RWPE2 (cell line): ENCODE measurements around the gene RAB7A.
A peak's percentile ranks its signal among the peaks of the same experiment; 100 is the strongest.

Experiments used
- ATAC-seq: fragments of 200-7000 bp; cut with Tn5 transposase; 3 replicates; pipeline ENCODE4 v1.9.1; 2021; ENCODE audit warnings: low read depth
- DNase-seq: peaks from one replicate; pipeline ENCODE4 v3.0.0-alpha.2; 2020; ENCODE audit warnings: low spot score
- H3K27ac ChIP-seq: fragments of 450-650 bp; 2 replicates; pipeline ENCODE4 v1.5.1; 2017; ENCODE audit warnings: mild to moderate bottlenecking; ENCODE audit not compliant: poor library complexity, severe bottlenecking
- H3K27me3 ChIP-seq: fragments of 250-450 bp; sonication (Bioruptor Pico); 2 replicates; pipeline ENCODE4 v1.5.1; 2021; ENCODE audit warnings: mild to moderate bottlenecking, moderate library complexity; ENCODE audit not compliant: insufficient read depth, poor library complexity, severe bottlenecking
- H3K36me3 ChIP-seq: fragments of 250-450 bp; sonication (Bioruptor Pico); 2 replicates; pipeline ENCODE4 v1.5.1; 2020; ENCODE audit warnings: low read depth, mild to moderate bottlenecking, moderate library complexity
- H3K4me1 ChIP-seq: fragments of 250-450 bp; sonication (Bioruptor Pico); 2 replicates; pipeline ENCODE4 v1.5.1; 2021; ENCODE audit warnings: mild to moderate bottlenecking, moderate library complexity; ENCODE audit not compliant: insufficient read depth, poor library complexity, severe bottlenecking
- H3K4me3 ChIP-seq: fragments of 250-450 bp; sonication (Bioruptor Pico); 2 replicates; pipeline ENCODE4 v1.5.1; 2021; ENCODE audit warnings: mild to moderate bottlenecking, moderate library complexity; ENCODE audit not compliant: severe bottlenecking
- H3K9me3 ChIP-seq: fragments of 250-450 bp; sonication (Bioruptor Pico); 2 replicates; pipeline ENCODE4 v1.5.1; 2021; ENCODE audit warnings: mild to moderate bottlenecking, moderate library complexity; ENCODE audit not compliant: severe bottlenecking
- CTCF ChIP-seq: fragments of 450-650 bp; IDR thresholded peaks from one replicate; pipeline ENCODE4 v1.5.1; 2017; ENCODE audit warnings: mild to moderate bottlenecking, moderate library complexity; ENCODE audit not compliant: poor library complexity, severe bottlenecking

RAB7A gene

DNA sequence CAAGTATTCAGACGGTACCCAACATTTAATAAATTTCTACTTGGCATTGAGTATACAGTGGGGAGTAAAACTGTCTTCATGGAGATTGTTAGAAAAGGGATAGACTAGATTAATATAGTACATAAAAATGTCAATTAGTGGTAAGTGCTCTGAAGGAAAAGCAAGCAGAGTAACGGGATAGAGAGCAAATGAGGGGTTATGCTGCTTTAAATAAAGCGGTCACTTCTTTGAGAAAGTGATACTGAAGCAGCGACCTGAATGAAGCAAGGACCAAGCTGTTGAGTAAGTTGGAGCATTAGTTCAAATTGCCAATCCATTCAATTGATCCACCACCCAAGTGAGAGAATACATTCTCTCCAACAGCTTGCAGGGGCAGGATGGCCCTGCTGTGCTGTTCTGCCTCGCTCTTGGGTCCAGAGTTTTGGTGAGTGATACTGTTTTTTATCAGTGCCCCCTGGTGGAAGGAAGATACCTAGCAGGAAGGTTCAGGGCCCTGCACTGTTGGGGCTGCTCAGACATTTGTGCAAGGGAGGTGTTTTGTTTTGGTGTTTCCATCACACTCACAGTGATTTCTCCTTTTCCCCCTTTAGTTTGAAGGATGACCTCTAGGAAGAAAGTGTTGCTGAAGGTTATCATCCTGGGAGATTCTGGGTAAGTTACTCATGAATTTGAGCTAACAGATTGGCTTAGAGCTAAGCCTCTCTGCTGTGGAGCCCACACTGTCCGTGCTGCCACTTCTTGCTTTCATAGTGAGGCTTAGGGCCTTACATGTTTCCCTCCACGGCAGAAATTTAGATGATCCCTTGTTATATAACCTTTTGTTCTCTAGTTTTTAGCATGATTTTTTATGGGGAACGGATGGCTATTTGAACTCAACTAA lies 69.0 kb downstream of the RAB7A start:
- H3K27ac ChIP-seq, result peak overlapping the region; percentile 95
- peaks cover 47% of the 10 kb centered on the region for H3K36me3 ChIP-seq
- ATAC-seq (peak; percentile 53), DNase-seq (no peak)
- no peaks in the 10 kb centered on the region for H3K9me3 ChIP-seq
- TF ChIP-seq CTCF, result peak; percentile 77
- peaks cover 25% of the 10 kb centered on the region for H3K4me1 ChIP-seq
- H3K27me3 ChIP-seq, result no peaks in the 10 kb centered on the region
- H3K4me3 ChIP-seq, result no peak overlapping the region

DNA sequence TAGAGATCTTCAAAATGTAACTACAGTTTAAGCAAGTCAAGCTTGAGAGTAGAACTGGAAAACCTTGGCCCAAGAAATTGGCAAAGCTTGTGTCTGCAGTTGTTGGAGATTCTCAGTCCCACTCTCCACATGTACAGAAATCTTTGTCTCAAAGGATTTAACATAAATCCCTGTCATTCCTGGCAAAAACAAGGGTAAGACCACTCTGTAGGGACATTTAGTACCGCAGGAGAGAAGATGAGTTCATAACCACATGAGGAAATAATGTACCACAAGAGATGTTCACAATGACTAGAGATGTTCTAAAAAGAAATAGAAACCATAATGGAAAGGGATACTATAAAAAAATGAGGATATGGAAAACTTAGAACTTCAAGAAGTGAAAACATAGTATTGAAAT lies 73.7 kb downstream of the RAB7A start:
- DNase-seq, result no peak
- Histone ChIP-seq H3K9me3 (no peaks in the 10 kb centered on the region), H3K27me3 (no peaks in the 10 kb centered on the region), H3K4me1 (peaks cover 14% of the 10 kb centered on the region), H3K36me3 (peaks cover 59% of the 10 kb centered on the region), H3K4me3 (no peak overlapping the region), H3K27ac (no peak overlapping the region)
- ATAC-seq, result no peak
- TF ChIP-seq CTCF, result no peak

- Histone ChIP-seq H3K4me3 (no peak overlapping the region), H3K4me1 (peaks cover 13% of the 10 kb centered on the region), H3K9me3 (no peaks in the 10 kb centered on the region), H3K27me3 (no peaks in the 10 kb centered on the region), H3K36me3 (peaks cover 61% of the 10 kb centered on the region), H3K27ac (no peak overlapping the region)
- ATAC-seq, result no peak
- TF ChIP-seq CTCF, result no peak
- no peak for DNase-seq
These were observed 74.5 kb downstream of the RAB7A start for GRCh38 chr3:128800241-128801187.

GRCh38 chr3:128801779-128802380 lies 75.9 kb downstream of the RAB7A start:
- H3K36me3 ChIP-seq, result peaks cover 63% of the 10 kb centered on the region
- H3K27me3 ChIP-seq, result no peaks in the 10 kb centered on the region
- peaks cover 24% of the 10 kb centered on the region for H3K4me1 ChIP-seq
- ATAC-seq, result no peak
- no peak for TF ChIP-seq CTCF
- no peak for DNase-seq
- H3K9me3 ChIP-seq, result no peaks in the 10 kb centered on the region
- H3K27ac ChIP-seq, result no peak overlapping the region
- H3K4me3 ChIP-seq, result no peak overlapping the region
